ENCODE data around the gene IL6ST. TPM values are rescaled to one million over a fixed set of nuclear protein-coding genes. Genes with fewer than 3 reads are reported as not detected.

IL6ST gene
- polyA plus RNA-seq, 1 donor (not counting 4 experiments of a cell fraction or from before 2014, with no cell fraction given): 41.3 TPM

- Histone ChIP-seq H3K4me3 (ENCODE audit: control insufficient read depth in 2 of 3, extremely low read depth in 1 of 3, insufficient read depth in 2 of 3, low read depth in 1 of 3, low read length in 3 of 3) (no peak overlapping the region), H3K9me1 (ENCODE audit: control insufficient read depth, extremely low read depth, insufficient read depth, low read length) (no peaks in the 10 kb centered on the region), H3K9me3 (ENCODE audit: control insufficient read depth, low read depth, low read length) (no peaks in the 10 kb centered on the region), H3K9ac (ENCODE audit: control insufficient read depth, extremely low read depth, insufficient read depth, low read length) (no peak overlapping the region), H4K20me1 (ENCODE audit: control insufficient read depth, extremely low read depth, insufficient read depth, low read length) (no peaks in the 10 kb centered on the region), H3K27ac (ENCODE audit: control insufficient read depth, insufficient read depth, low read length) (no peak overlapping the region), H3K79me2 (ENCODE audit: control insufficient read depth, insufficient read depth, low read length) (no peaks in the 10 kb centered on the region), H3K27me3 (ENCODE audit: control insufficient read depth, extremely low read depth, insufficient read depth, low read length) (no peaks in the 10 kb centered on the region), H3K4me2 (ENCODE audit: control insufficient read depth, extremely low read depth, insufficient read depth, low read depth, low read length) (no peak overlapping the region), H3K4me1 (ENCODE audit: control insufficient read depth, extremely low read depth, insufficient read depth, low read length) (no peaks in the 10 kb centered on the region), H3K36me3 (ENCODE audit: control insufficient read depth in 2 of 2, extremely low read depth in 1 of 2, insufficient read depth in 2 of 2, low read length in 2 of 2) (no peaks in the 10 kb centered on the region), H2AFZ (ENCODE audit: control insufficient read depth, low read length) (no peak overlapping the region)
- DNase-seq (ENCODE audit: low read depth, low spot score) (no peak), FAIRE-seq (no peak)
- dilution Hi-C loops (cut with MboI; ENCODE audit: extremely low pct_ligation_motif_present, low sequenced_read_pairs): no loop called here
- TF ChIP-seq EZH2 (IDR thresholded peaks at IDR 0.05; ENCODE audit: low read length): no peak
- TF ChIP-seq CTCF (optimal IDR thresholded peaks at IDR 0.05 in 1 of 3, IDR thresholded peaks at IDR 0.05 in 1 of 3, conservative IDR thresholded peaks at IDR 0.05 in 1 of 3; ENCODE audit: extremely low read depth in 1 of 3, insufficient read depth in 2 of 3, low read length in 3 of 3): no peak
Measured at GRCh38 chr5:55926476-55926875, 68.3 kb downstream of the IL6ST start.

GRCh38 chr5:55925712-55926111 is 69.1 kb downstream of the IL6ST start:
- DNase-seq (ENCODE audit: low read depth, low spot score) (no peak), FAIRE-seq (no peak)
- Histone ChIP-seq H3K79me2 (ENCODE audit: control insufficient read depth, insufficient read depth, low read length) (no peaks in the 10 kb centered on the region), H4K20me1 (ENCODE audit: control insufficient read depth, extremely low read depth, insufficient read depth, low read length) (no peaks in the 10 kb centered on the region), H3K27ac (ENCODE audit: control insufficient read depth, insufficient read depth, low read length) (no peak overlapping the region), H3K36me3 (ENCODE audit: control insufficient read depth in 2 of 2, extremely low read depth in 1 of 2, insufficient read depth in 2 of 2, low read length in 2 of 2) (no peaks in the 10 kb centered on the region), H3K9ac (ENCODE audit: control insufficient read depth, extremely low read depth, insufficient read depth, low read length) (no peak overlapping the region), H3K9me1 (ENCODE audit: control insufficient read depth, extremely low read depth, insufficient read depth, low read length) (no peaks in the 10 kb centered on the region), H3K9me3 (ENCODE audit: control insufficient read depth, low read depth, low read length) (no peaks in the 10 kb centered on the region), H3K4me1 (ENCODE audit: control insufficient read depth, extremely low read depth, insufficient read depth, low read length) (no peaks in the 10 kb centered on the region), H3K4me2 (ENCODE audit: control insufficient read depth, extremely low read depth, insufficient read depth, low read depth, low read length) (no peak overlapping the region), H2AFZ (ENCODE audit: control insufficient read depth, low read length) (no peak overlapping the region), H3K27me3 (ENCODE audit: control insufficient read depth, extremely low read depth, insufficient read depth, low read length) (no peaks in the 10 kb centered on the region), H3K4me3 (ENCODE audit: control insufficient read depth in 2 of 3, extremely low read depth in 1 of 3, insufficient read depth in 2 of 3, low read depth in 1 of 3, low read length in 3 of 3) (no peak overlapping the region)
- dilution Hi-C loops (cut with MboI; ENCODE audit: extremely low pct_ligation_motif_present, low sequenced_read_pairs): no loop called here
- TF ChIP-seq CTCF (optimal IDR thresholded peaks at IDR 0.05 in 1 of 3, IDR thresholded peaks at IDR 0.05 in 1 of 3, conservative IDR thresholded peaks at IDR 0.05 in 1 of 3; ENCODE audit: extremely low read depth in 1 of 3, insufficient read depth in 2 of 3, low read length in 3 of 3) (no peak), EZH2 (IDR thresholded peaks at IDR 0.05; ENCODE audit: low read length) (no peak)

Measured in keratinocyte (primary cell).